ENCODE results near the gene HMGCS2.
"Not testable (repeated sequence)": the region's sequence is repeated elsewhere in the genome, so short reads cannot be mapped to it uniquely, and the experiment has no call there.

HMGCS2 gene

DNA sequence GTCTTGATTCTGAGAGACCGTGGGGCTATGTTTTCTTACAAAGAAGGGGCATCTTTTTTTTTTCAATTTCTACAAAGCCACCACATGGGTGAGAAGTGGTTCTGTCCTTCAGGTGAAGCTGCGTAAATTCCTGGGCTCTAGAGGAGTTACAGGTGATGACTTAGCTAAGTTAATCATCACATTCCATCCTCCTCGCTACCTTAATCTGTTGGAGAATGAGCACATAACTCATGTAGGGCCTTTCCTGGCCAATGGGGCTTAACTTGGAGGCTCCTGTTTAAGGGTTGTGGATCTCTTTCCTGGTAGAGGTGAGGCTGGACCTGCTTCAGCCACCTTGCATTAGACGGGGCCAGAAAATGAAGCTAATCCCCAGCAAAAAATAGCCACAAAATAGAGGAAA lies 22.7 kb upstream of the HMGCS2 start:
- TF ChIP-seq, protein P1, sequence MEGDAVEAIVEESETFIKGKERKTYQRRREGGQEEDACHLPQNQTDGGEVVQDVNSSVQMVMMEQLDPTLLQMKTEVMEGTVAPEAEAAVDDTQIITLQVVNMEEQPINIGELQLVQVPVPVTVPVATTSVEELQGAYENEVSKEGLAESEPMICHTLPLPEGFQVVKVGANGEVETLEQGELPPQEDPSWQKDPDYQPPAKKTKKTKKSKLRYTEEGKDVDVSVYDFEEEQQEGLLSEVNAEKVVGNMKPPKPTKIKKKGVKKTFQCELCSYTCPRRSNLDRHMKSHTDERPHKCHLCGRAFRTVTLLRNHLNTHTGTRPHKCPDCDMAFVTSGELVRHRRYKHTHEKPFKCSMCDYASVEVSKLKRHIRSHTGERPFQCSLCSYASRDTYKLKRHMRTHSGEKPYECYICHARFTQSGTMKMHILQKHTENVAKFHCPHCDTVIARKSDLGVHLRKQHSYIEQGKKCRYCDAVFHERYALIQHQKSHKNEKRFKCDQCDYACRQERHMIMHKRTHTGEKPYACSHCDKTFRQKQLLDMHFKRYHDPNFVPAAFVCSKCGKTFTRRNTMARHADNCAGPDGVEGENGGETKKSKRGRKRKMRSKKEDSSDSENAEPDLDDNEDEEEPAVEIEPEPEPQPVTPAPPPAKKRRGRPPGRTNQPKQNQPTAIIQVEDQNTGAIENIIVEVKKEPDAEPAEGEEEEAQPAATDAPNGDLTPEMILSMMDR (IDR thresholded peaks at IDR 0.05; ENCODE audit: low read length, missing control alignments): no peak
- DNase-seq (ENCODE audit: low read depth): no peak
- no peak overlapping the region for H3K4me3 ChIP-seq (replicated peaks; ENCODE audit: low read depth, low read length)

DNA sequence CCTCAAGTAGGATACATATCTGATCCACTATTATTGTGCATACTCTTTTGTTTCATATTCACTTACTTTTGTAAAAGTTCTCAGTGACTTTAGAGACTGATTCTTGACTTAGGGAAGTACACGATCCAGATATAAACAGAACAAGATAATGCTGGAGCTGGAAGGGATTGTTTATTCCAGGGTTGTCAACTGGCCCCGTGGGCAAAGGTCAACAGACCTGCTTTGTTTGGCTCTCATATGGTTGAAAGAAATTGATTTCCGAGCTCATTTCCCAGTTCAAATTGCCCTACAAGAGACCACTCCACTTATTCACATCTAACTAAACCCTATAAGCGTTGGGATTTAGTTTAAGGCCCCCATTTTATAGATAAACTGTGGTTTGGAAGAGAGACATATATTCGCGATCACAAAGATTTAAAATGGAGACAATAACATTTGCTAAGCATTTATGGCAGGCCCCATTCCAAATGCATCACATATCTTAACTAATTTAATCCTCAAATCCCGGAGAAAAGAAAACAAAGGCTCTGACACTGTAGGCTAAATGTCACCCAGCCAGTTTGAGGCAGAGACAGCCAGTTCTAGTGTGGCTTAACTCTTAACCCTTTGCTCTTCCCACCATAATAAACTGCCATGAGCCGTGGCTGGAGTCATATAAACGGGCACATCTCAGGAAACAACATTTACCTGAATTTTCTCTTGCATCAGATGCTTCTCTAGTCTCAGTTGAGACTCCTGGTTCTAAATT lies 21.9 kb upstream of the HMGCS2 start:
- no peak overlapping the region for H3K4me3 ChIP-seq (replicated peaks; ENCODE audit: low read depth, low read length)
- TF ChIP-seq, protein P1 (IDR thresholded peaks at IDR 0.05; ENCODE audit: low read length, missing control alignments): no peak

DNA sequence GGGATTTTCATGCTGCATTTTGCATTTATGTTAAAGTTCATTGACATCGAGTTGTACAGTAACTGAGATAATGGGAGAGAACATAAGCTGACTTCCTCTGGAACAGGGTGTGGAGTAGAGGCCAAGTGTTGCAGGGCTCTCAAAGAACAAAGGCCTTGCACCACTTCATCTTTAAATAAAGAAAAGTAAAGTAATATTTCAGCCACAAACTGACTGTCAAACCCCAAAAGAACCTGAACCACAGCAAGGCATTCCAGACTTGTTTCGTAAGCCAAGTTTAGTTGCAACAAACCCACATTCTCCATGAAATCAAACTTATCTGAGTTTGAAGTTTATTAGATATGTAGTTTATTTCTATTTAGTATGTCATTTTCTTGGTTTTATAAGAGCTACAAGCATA lies 19.1 kb upstream of the HMGCS2 start:
- TF ChIP-seq, protein P1 (IDR thresholded peaks at IDR 0.05; ENCODE audit: low read length, missing control alignments): no peak
- no peak overlapping the region for H3K4me3 ChIP-seq (replicated peaks; ENCODE audit: low read depth, low read length)
- peak; percentile 56 for DNase-seq (ENCODE audit: low read depth)

More for the DNA sequence above, 21.9 kb upstream of the HMGCS2 start:
- DNase-seq (ENCODE audit: low read depth): no peak

DNA sequence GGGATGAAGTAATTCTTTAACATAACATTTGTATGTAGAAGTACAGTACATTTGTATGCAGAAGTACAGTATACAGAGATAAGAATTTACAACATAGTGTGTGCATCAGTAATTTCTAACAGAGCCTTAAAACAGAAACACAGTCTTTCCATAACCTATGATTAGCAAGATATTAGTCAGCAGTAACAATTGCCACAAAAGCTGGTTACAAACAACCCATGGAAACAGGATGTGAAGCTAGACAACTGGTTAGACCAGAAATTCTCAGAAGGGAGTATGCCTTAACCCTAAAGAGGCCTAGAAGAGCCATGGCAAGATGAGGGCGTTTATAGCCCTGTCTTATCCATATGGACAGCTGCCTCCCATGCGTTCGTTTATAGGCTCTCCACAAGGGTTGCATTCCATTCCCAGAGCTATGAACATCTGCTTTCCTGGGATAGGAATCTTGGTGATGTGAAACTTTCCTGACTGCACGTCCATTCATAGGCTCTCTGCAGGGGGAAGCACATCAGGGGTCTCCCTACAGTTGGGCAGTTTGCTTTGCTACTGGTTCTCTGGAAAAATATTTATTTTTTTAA lies 17.9 kb upstream of the HMGCS2 start:
- DNase-seq (ENCODE audit: low read depth): not testable (repeated sequence)

DNA sequence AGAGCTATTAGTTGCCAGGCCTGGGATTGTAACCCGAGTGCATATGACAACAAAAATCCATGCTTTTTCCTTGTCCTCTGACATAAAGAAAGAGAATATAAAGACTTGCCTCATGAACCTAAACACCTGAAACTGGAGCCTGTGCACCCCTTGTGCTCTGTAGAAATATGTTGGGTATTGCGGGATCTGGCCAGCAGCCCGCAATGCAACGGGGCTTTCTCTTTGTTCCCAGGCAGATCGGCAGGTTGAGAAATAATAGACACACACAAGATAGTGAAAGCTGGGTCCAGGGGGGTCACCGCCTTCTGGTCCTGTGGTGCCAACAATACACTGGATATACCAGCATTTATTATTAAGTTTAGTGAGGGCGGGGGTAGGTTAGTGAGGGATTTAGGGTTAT lies 17.3 kb upstream of the HMGCS2 start:
- H3K4me3 ChIP-seq (replicated peaks; ENCODE audit: low read depth, low read length); DNase-seq (ENCODE audit: low read depth): not testable (repeated sequence)

More for the DNA sequence above, 17.9 kb upstream of the HMGCS2 start:
- not testable (repeated sequence) for H3K4me3 ChIP-seq (replicated peaks; ENCODE audit: low read depth, low read length)

DNA sequence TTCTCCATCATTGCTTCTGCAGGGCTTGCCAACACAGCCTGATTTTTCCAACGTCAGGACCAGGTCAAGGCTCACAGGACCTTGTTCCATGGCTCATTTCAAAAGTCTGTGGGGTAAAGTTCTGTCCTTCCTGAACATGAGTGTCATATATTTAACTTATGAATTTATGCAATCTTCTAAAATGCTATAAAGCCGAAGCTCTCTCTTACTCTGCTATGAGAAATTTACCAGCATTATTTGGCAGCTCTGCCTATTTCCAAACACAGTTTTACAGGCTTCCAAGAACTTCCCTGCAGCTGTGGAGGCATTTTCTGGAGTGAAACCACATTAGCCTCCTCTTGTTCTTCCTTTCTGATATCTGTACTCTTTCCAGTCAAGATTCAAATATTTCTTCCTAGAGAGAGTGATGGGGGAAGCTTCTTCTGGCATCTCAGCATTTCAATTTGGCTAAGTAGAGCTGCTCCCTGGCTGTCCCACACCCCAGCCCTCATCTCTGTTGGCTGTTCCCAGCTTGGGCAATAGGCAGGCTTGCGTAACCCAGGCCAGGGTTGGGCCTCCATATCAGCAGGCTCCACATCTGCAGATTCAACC lies 15.6 kb upstream of the HMGCS2 start:
- TF ChIP-seq, protein P1 (IDR thresholded peaks at IDR 0.05; ENCODE audit: low read length, missing control alignments): no peak
- DNase-seq (ENCODE audit: low read depth): peak; percentile 76
- H3K4me3 ChIP-seq (replicated peaks; ENCODE audit: low read depth, low read length): no peak overlapping the region

DNA sequence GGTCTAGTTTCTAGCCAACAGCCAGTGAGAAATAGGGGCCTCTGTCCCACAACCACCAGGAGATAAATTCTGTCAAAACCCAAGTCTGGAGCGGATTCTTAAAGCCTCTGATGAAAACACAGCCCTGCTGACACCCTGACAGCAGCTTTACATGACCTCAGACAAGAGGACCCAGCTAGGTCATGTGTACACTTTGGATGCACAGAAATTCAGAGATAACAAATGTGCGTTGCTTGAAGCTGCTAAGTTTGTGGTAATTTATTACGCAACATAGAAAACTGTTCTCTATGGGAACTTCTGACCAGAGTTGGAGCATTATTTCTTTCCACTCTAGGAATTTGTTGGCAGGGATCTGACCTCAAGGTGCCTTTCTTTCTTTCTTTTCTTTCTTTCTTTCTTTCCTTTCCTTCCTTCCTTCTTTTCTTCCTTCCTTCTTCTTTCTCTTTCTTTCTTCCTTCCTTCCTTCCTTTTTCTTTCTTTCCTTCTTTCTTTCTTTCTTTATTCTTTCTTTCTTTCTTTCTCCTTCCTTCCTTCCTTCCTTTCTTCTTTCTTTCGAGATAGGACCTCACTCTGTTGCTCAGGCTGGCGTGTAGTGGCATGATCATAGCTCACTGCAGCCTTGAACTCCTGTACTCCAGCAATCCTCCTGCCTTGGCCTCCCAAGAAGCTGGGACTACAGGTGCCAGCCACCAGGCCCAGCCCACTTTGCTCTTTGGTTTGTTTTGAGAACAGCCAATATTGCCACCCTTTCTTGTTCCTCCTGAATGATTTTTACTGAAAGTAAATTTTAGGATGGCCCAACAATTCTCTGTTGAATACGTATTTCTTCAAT lies 14.9 kb upstream of the HMGCS2 start:
- DNase-seq (ENCODE audit: low read depth): peak; percentile 77

More for the DNA sequence above, 14.9 kb upstream of the HMGCS2 start:
- TF ChIP-seq, protein P1 (IDR thresholded peaks at IDR 0.05; ENCODE audit: low read length, missing control alignments): no peak
- no peak overlapping the region for H3K4me3 ChIP-seq (replicated peaks; ENCODE audit: low read depth, low read length)
